Tibial artery (tissue), 4 donors: ENCODE data around the gene TMTC2.

Experiments used
- DNase-seq, 2 donors: peaks; one replicate each; pipeline ENCODE4 v3.0.0-alpha.2; 2019
- H3K27ac ChIP-seq, 2 donors: fragments of 200-600 bp; sonication (generic) in 1 of 2; 1 replicate in 1 of 2; 2 replicates in 1 of 2; pipeline ENCODE4 v1.5.1; 2018 to 2019; ENCODE audit warnings: mild to moderate bottlenecking in 1 of 2
- H3K27me3 ChIP-seq, 2 donors: fragments of 200-600 bp; sonication (generic) in 1 of 2; one replicate each; pipeline versions ENCODE4 v1.5.1 to v1.6.0; 2016 to 2019
- H3K36me3 ChIP-seq, 3 donors: fragments of 200-600 bp; sonication (generic) in 2 of 3; one replicate each; pipeline ENCODE4 v1.5.1; 2016 to 2019; ENCODE audit warnings: mild to moderate bottlenecking in 2 of 3
- H3K4me1 ChIP-seq, 4 donors: fragments of 200-600 bp; sonication (generic) in 2 of 4; 1 replicate in 3 of 4; 2 replicates in 1 of 4; pipeline ENCODE4 v1.5.1; 2016 to 2019
- H3K4me3 ChIP-seq, 2 donors: fragments of 200-600 bp; sonication (generic) in 1 of 2; 1 replicate in 1 of 2; 2 replicates in 1 of 2; pipeline ENCODE4 v1.5.1; 2018 to 2019; ENCODE audit warnings: mild to moderate bottlenecking in 2 of 2
- H3K9me3 ChIP-seq, 3 donors: fragments of 200-600 bp; sonication (generic) in 1 of 3; one replicate each; pipeline ENCODE4 v1.5.1; 2016 to 2019
- CTCF ChIP-seq, 2 experiments: fragments of 200-600 bp in 1 of 2; fragments of 450-650 bp in 1 of 2; IDR thresholded peaks; one replicate each; pipeline ENCODE4 v1.5.1; 2017 to 2019; ENCODE audit warnings: antibody characterized with exemption in 2 of 2, mild to moderate bottlenecking in 1 of 2, moderate library complexity in 1 of 2
- intact Hi-C: fragments of 100-400 bp; cut with DNase I; formaldehyde crosslinking; loops from one replicate; pipeline ENCODE4 v1.15.0; 2023; ENCODE audit warnings: low total_unique reads

Gene TMTC2

DNA sequence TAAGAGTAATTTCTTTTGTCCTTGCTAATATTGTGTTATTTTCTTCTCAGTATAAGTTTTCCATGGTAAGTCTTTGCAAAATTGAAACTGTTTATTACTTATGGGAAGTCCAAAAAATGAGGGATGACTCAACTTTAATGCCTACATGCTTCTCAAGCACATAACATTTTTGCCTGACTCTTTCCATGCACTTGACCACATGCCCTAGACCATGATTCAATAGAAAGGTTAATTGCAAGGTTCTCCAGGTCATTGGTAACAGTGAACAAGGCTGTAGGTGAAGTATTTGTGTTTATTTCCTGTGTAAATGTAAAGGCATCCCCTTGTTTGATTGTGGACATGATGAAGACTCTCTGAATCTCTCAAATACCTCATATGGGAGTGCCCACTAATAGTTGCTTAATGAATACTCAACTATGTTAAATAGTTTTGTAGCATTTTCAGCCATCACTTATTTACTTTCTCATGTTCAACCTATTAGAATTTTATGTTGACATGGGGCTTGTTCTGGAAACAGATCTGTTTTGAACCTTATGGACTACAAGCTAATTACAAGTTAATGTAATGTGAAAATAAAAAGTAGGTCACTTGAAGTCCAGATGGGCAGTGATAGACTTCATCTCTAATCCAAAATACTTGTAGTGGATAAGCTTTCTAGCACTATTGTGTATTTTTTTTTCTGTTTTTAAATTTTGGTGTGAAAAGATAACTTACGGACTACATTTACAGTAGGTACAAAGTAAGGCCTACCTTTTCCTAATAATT lies 131.7 kb downstream of the TMTC2 start:
- no peaks in the 10 kb centered on the region for H3K36me3 ChIP-seq
- H3K27me3 ChIP-seq = no peaks in the 10 kb centered on the region
- DNase-seq = no peak
- H3K9me3 ChIP-seq = no peaks in the 10 kb centered on the region
- no peak overlapping the region for H3K27ac ChIP-seq
- TF ChIP-seq CTCF (IDR thresholded peaks at IDR 0.05) = no peak
- intact Hi-C loops = no loop called here
- no peaks in the 10 kb centered on the region for H3K4me1 ChIP-seq
- no peak overlapping the region for H3K4me3 ChIP-seq

DNA sequence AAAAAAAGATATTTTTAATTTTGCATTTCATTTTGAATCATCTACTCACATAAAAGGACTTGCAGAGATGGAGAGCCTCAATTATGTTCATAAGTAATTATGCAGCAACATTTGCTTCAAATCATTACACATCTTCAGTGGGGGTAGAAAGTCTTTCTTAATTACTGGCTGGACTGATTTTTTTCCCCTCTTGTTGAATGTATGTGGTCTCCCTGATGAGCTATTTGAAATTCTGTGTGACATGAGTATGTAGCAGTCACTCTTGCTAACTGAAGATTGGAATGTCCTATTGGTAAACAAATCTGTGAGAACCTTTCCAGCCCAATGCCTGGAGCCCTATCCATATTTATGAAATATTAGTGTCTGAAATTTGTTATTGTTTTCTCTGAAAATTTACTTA lies 139.8 kb downstream of the TMTC2 start:
- DNase-seq = no peak
- Histone ChIP-seq H3K27me3 (no peaks in the 10 kb centered on the region), H3K9me3 (no peaks in the 10 kb centered on the region), H3K4me1 (no peaks in the 10 kb centered on the region), H3K27ac (no peak overlapping the region), H3K36me3 (no peaks in the 10 kb centered on the region), H3K4me3 (no peak overlapping the region)
- no peak for TF ChIP-seq CTCF (IDR thresholded peaks at IDR 0.05)
- intact Hi-C loops = no loop called here

DNA sequence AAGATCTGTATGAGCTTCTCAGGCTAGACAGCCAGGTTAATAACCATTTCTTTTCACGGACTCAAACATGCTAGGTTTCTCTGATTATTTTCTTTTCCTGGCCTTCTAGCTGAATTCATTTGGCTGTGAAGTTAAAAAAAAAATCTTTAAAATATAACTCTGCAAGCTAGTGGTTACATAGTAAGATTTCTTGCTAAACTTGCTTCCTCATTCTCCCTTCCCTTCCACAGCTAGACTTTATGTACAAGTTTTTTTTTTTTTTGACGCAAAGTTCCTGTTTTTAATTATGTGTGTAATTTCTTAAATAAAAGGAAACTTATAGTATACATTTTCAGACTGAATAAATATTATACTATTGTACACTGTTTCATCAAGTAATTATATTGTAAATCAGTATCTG lies 145.4 kb downstream of the TMTC2 start:
- no peak for DNase-seq
- Histone ChIP-seq H3K4me3 (no peak overlapping the region), H3K27ac (no peak overlapping the region), H3K27me3 (no peaks in the 10 kb centered on the region), H3K4me1 (no peaks in the 10 kb centered on the region), H3K9me3 (no peaks in the 10 kb centered on the region), H3K36me3 (no peaks in the 10 kb centered on the region)
- no peak for TF ChIP-seq CTCF (IDR thresholded peaks at IDR 0.05)
- intact Hi-C loops = no loop called here

DNA sequence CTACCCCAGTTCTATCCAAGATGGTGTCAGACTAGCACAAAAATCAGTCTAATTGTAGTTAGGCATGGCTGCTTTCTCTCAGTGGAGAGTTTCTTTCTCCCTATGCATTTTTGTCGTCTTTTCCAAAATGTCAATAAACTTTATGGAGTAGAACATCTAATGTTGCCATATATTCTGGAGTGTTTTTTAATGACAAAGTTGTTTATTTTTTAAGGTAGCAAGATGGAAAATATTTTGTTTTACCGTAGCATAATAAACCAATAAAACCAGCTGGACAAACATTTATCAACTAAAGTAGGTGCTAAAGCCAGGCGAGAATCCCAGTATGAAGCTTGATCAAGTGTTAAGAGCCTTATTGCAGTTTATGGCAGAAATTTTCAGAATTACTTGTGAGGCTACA lies 146.3 kb downstream of the TMTC2 start:
- Histone ChIP-seq H3K4me1 (no peaks in the 10 kb centered on the region), H3K4me3 (no peak overlapping the region), H3K36me3 (no peaks in the 10 kb centered on the region), H3K27me3 (no peaks in the 10 kb centered on the region), H3K27ac (no peak overlapping the region), H3K9me3 (no peaks in the 10 kb centered on the region)
- no peak for DNase-seq
- TF ChIP-seq CTCF (IDR thresholded peaks at IDR 0.05) = no peak
- intact Hi-C loops = no loop called here

GRCh38 chr12:82833481-82833880 lies 146.8 kb downstream of the TMTC2 start:
- DNase-seq = no peak
- no peak for TF ChIP-seq CTCF (IDR thresholded peaks at IDR 0.05)
- no peaks in the 10 kb centered on the region for H3K36me3 ChIP-seq
- H3K27ac ChIP-seq = no peak overlapping the region
- intact Hi-C loops = no loop called here
- no peak overlapping the region for H3K4me3 ChIP-seq
- no peaks in the 10 kb centered on the region for H3K27me3 ChIP-seq
- H3K4me1 ChIP-seq = no peaks in the 10 kb centered on the region
- H3K9me3 ChIP-seq = no peaks in the 10 kb centered on the region

- Histone ChIP-seq H3K27ac (no peak overlapping the region), H3K27me3 (no peaks in the 10 kb centered on the region), H3K9me3 (no peaks in the 10 kb centered on the region), H3K36me3 (no peaks in the 10 kb centered on the region), H3K4me3 (no peak overlapping the region), H3K4me1 (no peaks in the 10 kb centered on the region)
- no peak for TF ChIP-seq CTCF (IDR thresholded peaks at IDR 0.05)
- intact Hi-C loops = no loop called here
- no peak for DNase-seq
Observed at GRCh38 chr12:82835217-82835616, 148.5 kb downstream of the TMTC2 start.
